NCI-H460 (cell line): Measurements from ENCODE around the gene IFI44L. TPM values are rescaled to one million over a fixed set of nuclear protein-coding genes. Genes with fewer than 3 reads are reported as not detected.

Experiments used
- DNase-seq: peaks from one replicate; pipeline ENCODE4 v3.0.0-alpha.2; 2016; ENCODE audit warnings: low read depth; ENCODE audit errors: extremely low read depth
- polyA plus RNA-seq: library from polyadenylated mRNA; depleted of rRNA; stranded (reverse); fragments of >200 nt; gene quantifications from 2 replicates; pipeline ENCODE4 v1.2.3, GENCODE V29; 2014; cell fraction: nucleus; rRNA removed
- total RNA-seq: library from RNA; depleted of rRNA; stranded (reverse); fragments of >200 nt; shearing (Covaris generic); gene quantifications from 2 replicates; pipeline ENCODE4 v1.2.3, GENCODE V29; 2014; rRNA removed

The IFI44L gene
- total RNA-seq = 15.7 and 16.1 TPM in 2 replicates
- 37.2 and 52.8 TPM in 2 replicates for polyA plus RNA-seq

- peak; percentile 26 for DNase-seq
Observed at GRCh38 chr1:78619803-78620579, at the start of gene IFI44L. IFI44L (plus strand) TSS chr1:78620448; CDS start chr1:78627916, 7,468 bp downstream.

GRCh38 chr1:78570539-78570938 is 49.7 kb upstream of the IFI44L start:
- DNase-seq = no peak

- DNase-seq = no peak
Observed at GRCh38 chr1:78577257-78578100, 42.8 kb upstream of the IFI44L start.

GRCh38 chr1:78586572-78586971 is 33.7 kb upstream of the IFI44L start:
- DNase-seq = no peak

- DNase-seq = no peak
Observed at GRCh38 chr1:78587211-78587610, 33.0 kb upstream of the IFI44L start.

GRCh38 chr1:78591971-78592370 is 28.3 kb upstream of the IFI44L start:
- DNase-seq = no peak

GRCh38 chr1:78599294-78599693 is 21.0 kb upstream of the IFI44L start:
- DNase-seq = no peak

GRCh38 chr1:78601068-78601467 is 19.2 kb upstream of the IFI44L start:
- no peak for DNase-seq

GRCh38 chr1:78603206-78603605 is 17.0 kb upstream of the IFI44L start:
- DNase-seq = no peak

- no peak for DNase-seq
Observed at GRCh38 chr1:78604643-78605042, 15.6 kb upstream of the IFI44L start.

- no peak for DNase-seq
Observed at GRCh38 chr1:78606274-78606673, 14.0 kb upstream of the IFI44L start.

- no peak for DNase-seq
Observed at GRCh38 chr1:78607334-78607927, 12.8 kb upstream of the IFI44L start.

- DNase-seq = no peak
Observed at GRCh38 chr1:78607944-78608343, 12.3 kb upstream of the IFI44L start.

GRCh38 chr1:78617615-78618026 is 2.6 kb upstream of the IFI44L start:
- peak; percentile 86 for DNase-seq

- DNase-seq = peak; percentile 21
Observed at GRCh38 chr1:78619032-78619431, 1.2 kb upstream of the IFI44L start.

GRCh38 chr1:78619446-78619802 is 824 bp upstream of the IFI44L start:
- peak; percentile 34 for DNase-seq

GRCh38 chr1:78620666-78621065 is 418 bp downstream of the IFI44L start:
- DNase-seq = no peak

- no peak for DNase-seq
Observed at GRCh38 chr1:78622548-78622947, 2.3 kb downstream of the IFI44L start.

GRCh38 chr1:78624035-78624434 is 3.8 kb downstream of the IFI44L start:
- DNase-seq = no peak

GRCh38 chr1:78627321-78627720 is 7.1 kb downstream of the IFI44L start:
- DNase-seq = no peak

- no peak for DNase-seq
Observed at GRCh38 chr1:78630600-78630999, 10.4 kb downstream of the IFI44L start.
